Astrocyte (in vitro differentiated cells and primary cell): ENCODE results near the gene SYNE1.

ENCODE experiments used
- CTCF ChIP-seq: IDR thresholded peaks from 2 replicates; pipeline ENCODE4 v1.5.1; 2011; ENCODE audit warnings: low read depth, mild to moderate bottlenecking, inconsistent platforms, low read length, moderate library complexity; ENCODE audit not compliant: insufficient read depth
- EZH2 ChIP-seq: IDR thresholded peaks from 2 replicates; pipeline ENCODE4 v1.6.1; 2012; ENCODE audit warnings: mild to moderate bottlenecking, low read length, inconsistent platforms; ENCODE audit not compliant: insufficient read depth

DNA sequence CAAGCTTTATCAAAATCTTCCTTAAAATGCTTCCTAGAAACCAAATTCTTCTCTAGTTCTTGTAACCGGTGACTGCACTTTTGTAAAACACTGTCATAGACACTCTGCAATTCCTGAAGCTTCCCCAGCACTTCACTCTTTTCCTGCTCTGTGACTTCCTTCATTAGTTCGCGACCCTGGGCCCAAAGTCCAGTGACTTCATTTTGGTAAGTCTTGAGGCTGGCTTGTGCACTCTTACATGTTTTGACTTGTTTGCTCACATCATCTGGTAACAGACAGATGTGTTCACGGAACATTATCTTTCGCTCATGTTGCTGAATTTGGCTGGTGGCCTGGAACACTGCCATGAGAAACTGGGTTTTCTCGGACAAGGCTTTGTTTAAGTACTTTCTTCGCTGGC, 306.2 kb downstream of the SYNE1 start:
- TF ChIP-seq CTCF (no peak), EZH2 (no peak)
